Lung microvascular endothelial cell (primary cell): ENCODE measurements around the gene DEPP1. TPM values are rescaled to one million over a fixed set of nuclear protein-coding genes. Genes with fewer than 3 reads are reported as not detected.
"Not testable (repeated sequence)": the region's sequence is repeated elsewhere in the genome, so short reads cannot be mapped to it uniquely, and the experiment has no call there.

Source experiments
- DNase-seq, 2 donors: peaks; one replicate each; pipeline versions ENCODE4 v3.0.0 to v3.0.0-alpha.2; 2010; ENCODE audit warnings: low read depth in 2 of 2
- total RNA-seq: library from RNA; depleted of rRNA; stranded (reverse); fragments of >200 nt; gene quantifications from 2 replicates; pipeline ENCODE4 v1.2.1, GENCODE V29; 2014

The DEPP1 gene
- total RNA-seq = 164 and 225 TPM in 2 replicates

GRCh38 chr10:44978570-44979280, at the start of gene DEPP1:
Gene DEPP1, minus strand, starts transcription at chr10:44978809. Its CDS starts 779 bp downstream, at chr10:44978030.
- DNase-seq = peak; percentile 90 to 98

- no peak for DNase-seq
Measured at GRCh38 chr10:45023426-45023825, 44.8 kb upstream of the DEPP1 start.

- no peak for DNase-seq
Measured at GRCh38 chr10:45015590-45015989, 37.0 kb upstream of the DEPP1 start.

GRCh38 chr10:45014557-45014956, 35.9 kb upstream of the DEPP1 start:
- not testable (repeated sequence) for DNase-seq

- DNase-seq = peak; percentile 88 to 91
Measured at GRCh38 chr10:45008524-45009161, 30.0 kb upstream of the DEPP1 start.

- DNase-seq = no peak
Measured at GRCh38 chr10:45006276-45007030, 27.8 kb upstream of the DEPP1 start.

- DNase-seq = no peak
Measured at GRCh38 chr10:45005284-45005683, 26.7 kb upstream of the DEPP1 start.

GRCh38 chr10:45004661-45005060, 26.1 kb upstream of the DEPP1 start:
- DNase-seq = no peak

- DNase-seq = peak in 1 of 2 donors; percentile 0
Measured at GRCh38 chr10:45003432-45004000, 24.9 kb upstream of the DEPP1 start.

GRCh38 chr10:45001381-45002148, 23.0 kb upstream of the DEPP1 start:
- peak; percentile 78 to 81 for DNase-seq

GRCh38 chr10:45000752-45001380, 22.3 kb upstream of the DEPP1 start, which contains the start of gene ZNF22:
Gene ZNF22, plus strand, starts transcription at chr10:45000923. Its CDS starts 2,446 bp downstream, at chr10:45003369.
- peak; percentile 80 to 81 for DNase-seq

GRCh38 chr10:45000138-45000751, 21.6 kb upstream of the DEPP1 start:
- DNase-seq = peak in 1 of 2 donors; percentile 74

GRCh38 chr10:44998146-44998631, 19.6 kb upstream of the DEPP1 start:
- peak in 1 of 2 donors; percentile 1 for DNase-seq

- DNase-seq = no peak
Measured at GRCh38 chr10:44997105-44997748, 18.6 kb upstream of the DEPP1 start.

GRCh38 chr10:44995914-44996669, 17.5 kb upstream of the DEPP1 start:
- peak; percentile 94 to 98 for DNase-seq

- no peak for DNase-seq
Measured at GRCh38 chr10:44995581-44995913, 16.9 kb upstream of the DEPP1 start.

GRCh38 chr10:44994752-44995530, 16.3 kb upstream of the DEPP1 start:
- no peak for DNase-seq
